AG04449 (cell line): ENCODE measurements around the gene RACGAP1.

Experiments used
- CTCF ChIA-PET: fragments of 350-600 bp; formaldehyde crosslinking; extraction: SDS; loops from one replicate; lab custom pipeline; 2021; ENCODE audit warnings: antibody characterized with exemption; lab: Yijun Ruan, JAX
- POLR2A ChIA-PET: fragments of 400-600, 350-600 bp; formaldehyde crosslinking; extraction: SDS; loops from one replicate; lab custom pipeline; 2020; ENCODE audit warnings: antibody characterized with exemption, inconsistent platforms; lab: Yijun Ruan, JAX
- DNase-seq: peaks from one replicate; pipeline ENCODE4 v3.0.0-alpha.2; 2010; ENCODE audit warnings: low read depth, low spot score
- H3K4me3 ChIP-seq: 2 replicates; pipeline ENCODE4 v1.5.1; 2011; ENCODE audit warnings: low read depth, mild to moderate bottlenecking, control low read depth, low read length
- CTCF ChIP-seq: IDR thresholded peaks from one replicate; pipeline ENCODE4 v1.5.1; 2011; ENCODE audit warnings: mild to moderate bottlenecking, moderate library complexity, low read length, control low read depth, inconsistent platforms; ENCODE audit not compliant: insufficient read depth; ENCODE audit errors: missing control alignments

Gene RACGAP1

DNA sequence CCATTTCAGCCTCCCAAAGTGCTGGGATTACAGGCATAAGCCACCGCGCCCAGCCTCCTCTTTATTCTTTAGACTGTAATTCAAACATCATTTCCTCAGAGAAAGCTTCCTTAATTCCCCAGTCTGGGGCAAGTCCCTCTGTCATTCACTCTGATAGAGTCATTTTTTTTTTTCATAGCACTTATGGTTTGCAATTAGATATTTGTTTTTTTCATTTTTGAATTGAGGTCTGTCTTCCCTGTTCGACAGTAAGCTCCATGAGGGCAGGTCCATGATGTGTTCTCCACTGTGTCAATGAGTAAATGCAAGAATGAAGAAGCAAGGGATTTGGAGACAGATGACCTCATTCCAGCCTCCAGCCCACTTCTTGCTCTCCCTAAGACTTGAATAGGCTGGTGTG lies 44.2 kb upstream of the RACGAP1 start:
- DNase-seq = no peak
- TF ChIP-seq CTCF = no peak
- CTCF ChIA-PET = interaction anchor here (1.0 to 22.9 kb wide), 23 partner anchors 9 to 292 kb away, joined by 4 to 1042 read pairs (median 12); partner anchors contain the start of genes AQP5, AQP6, COX14 and RACGAP1
- POLR2A ChIA-PET = no interaction called here
- no peak overlapping the region for H3K4me3 ChIP-seq

DNA sequence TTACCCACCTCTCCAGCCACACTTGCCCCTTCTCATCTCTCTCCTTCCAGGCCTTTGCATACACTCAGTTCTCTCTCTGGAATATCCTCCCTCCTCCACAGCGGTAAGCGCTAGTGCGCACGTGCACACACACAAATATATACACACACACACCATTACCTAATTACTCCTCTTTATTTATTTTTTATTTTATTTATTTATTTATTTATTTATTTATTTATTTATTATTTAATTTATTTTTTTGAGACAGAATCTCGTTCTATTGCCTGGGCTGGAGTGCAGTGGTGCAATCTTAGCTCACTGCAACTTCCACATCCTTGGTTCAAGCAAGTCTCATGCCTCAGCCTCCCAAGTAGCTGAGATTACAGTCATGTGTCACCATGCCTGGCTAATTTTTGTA lies 43.8 kb upstream of the RACGAP1 start:
- TF ChIP-seq CTCF = no peak
- no peak for DNase-seq
- ChIA-PET POLR2A (no interaction called here), CTCF (interaction anchor here (1.0 to 22.9 kb wide), 16 partner anchors 9 to 291 kb away, joined by 4 to 1042 read pairs (median 18); partner anchors contain the start of genes AQP5, AQP6, COX14 and RACGAP1)
- no peak overlapping the region for H3K4me3 ChIP-seq

- POLR2A ChIA-PET = interaction anchor here (1.2 kb wide), 1 partner anchor 18 kb away, joined by 4 read pairs; no protein-coding TSS in a partner anchor
- peak; percentile 84 for DNase-seq
- no peak for TF ChIP-seq CTCF
- H3K4me3 ChIP-seq = no peak overlapping the region
- CTCF ChIA-PET = interaction anchor here (1.5 to 22.9 kb wide), 11 partner anchors 8 to 199 kb away, joined by 4 to 1042 read pairs (median 27); partner anchors contain the start of genes AQP5, AQP6, COX14 and SMARCD1
Observed at GRCh38 chr12:50066402-50066801, 41.1 kb upstream of the RACGAP1 start.

DNA sequence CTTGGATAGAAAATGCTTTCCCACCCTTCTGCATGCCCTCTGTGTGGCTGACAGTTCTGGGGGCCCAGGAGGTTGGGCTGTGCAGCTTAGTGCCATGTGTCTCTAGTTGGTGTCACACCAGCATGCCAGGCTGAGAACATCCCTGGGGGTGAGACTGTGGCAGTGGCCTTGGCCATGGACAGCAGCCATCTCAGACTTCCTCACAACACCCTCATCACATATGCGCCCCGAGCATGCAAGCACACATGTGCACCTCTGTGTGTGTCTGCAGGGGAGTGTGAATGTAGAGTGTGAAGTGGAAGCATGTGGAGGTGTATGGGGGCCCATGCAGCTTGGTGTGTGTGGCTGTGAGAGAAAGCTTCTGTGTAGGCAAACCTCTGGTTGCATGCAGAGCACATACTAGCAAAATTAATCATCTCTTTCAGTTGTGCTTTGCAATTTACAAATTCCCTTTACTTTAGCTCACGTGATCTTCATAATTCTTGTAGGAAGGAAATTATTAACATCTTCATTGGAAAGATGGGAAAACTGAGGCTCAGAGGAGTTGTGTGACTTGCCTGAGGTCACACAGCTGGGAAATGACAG lies 40.5 kb upstream of the RACGAP1 start:
- TF ChIP-seq CTCF = no peak
- no peak for DNase-seq
- POLR2A ChIA-PET = interaction anchor here (1.2 kb wide), 1 partner anchor 19 kb away, joined by 4 read pairs; no protein-coding TSS in a partner anchor
- CTCF ChIA-PET = interaction anchor here (1.4 to 22.9 kb wide), 11 partner anchors 10 to 288 kb away, joined by 4 to 1042 read pairs (median 27); partner anchors contain the start of genes AQP5, AQP6, COX14 and SMARCD1
- no peak overlapping the region for H3K4me3 ChIP-seq

GRCh38 chr12:50062728-50063460 lies 37.6 kb upstream of the RACGAP1 start:
- POLR2A ChIA-PET = interaction anchor here (0.6 kb wide), 1 partner anchor 88 kb away, joined by 3 read pairs; no protein-coding TSS in a partner anchor
- no peak for DNase-seq
- no peak overlapping the region for H3K4me3 ChIP-seq
- TF ChIP-seq CTCF = no peak
- CTCF ChIA-PET = interaction anchor here (0.6 to 22.9 kb wide), 11 partner anchors 7 to 285 kb away, joined by 3 to 1042 read pairs (median 8); partner anchors contain the start of genes AQP5 and AQP6
